Esophagus squamous epithelium (tissue), 5 donors: ENCODE measurements around the gene TACSTD2. TPM values are rescaled to one million over a fixed set of nuclear protein-coding genes. Genes with fewer than 3 reads are reported as not detected.

ENCODE experiments used
- DNase-seq: peaks from one replicate; lab custom pipeline; 2025; lab: John Stamatoyannopoulos, UW
- H3K27ac ChIP-seq, 4 donors: fragments of 200-600 bp; sonication (generic); one replicate each; pipeline ENCODE4 v1.5.1; 2016 to 2019; ENCODE audit warnings: mild to moderate bottlenecking in 1 of 4
- H3K27me3 ChIP-seq, 4 donors: fragments of 200-600 bp; sonication (generic); 1 replicate in 3 of 4; 2 replicates in 1 of 4; pipeline versions ENCODE4 v1.5.1 to v1.6.0; 2017 to 2021; ENCODE audit warnings: antibody characterized with exemption in 1 of 4
- H3K36me3 ChIP-seq, 3 donors: fragments of 200-600 bp; sonication (generic); one replicate each; pipeline ENCODE4 v1.5.1; 2016 to 2019
- H3K4me1 ChIP-seq, 3 donors: fragments of 200-600 bp; sonication (generic); one replicate each; pipeline ENCODE4 v1.5.1; 2017 to 2019
- H3K4me3 ChIP-seq, 4 donors: fragments of 200-600 bp; sonication (generic); 1 replicate in 3 of 4; 2 replicates in 1 of 4; pipeline ENCODE4 v1.5.1; 2016 to 2019; ENCODE audit warnings: mild to moderate bottlenecking in 2 of 4, moderate library complexity in 1 of 4
- H3K9me3 ChIP-seq, 3 donors: fragments of 200-600 bp; sonication (generic); one replicate each; pipeline ENCODE4 v1.5.1; 2016 to 2019
- CTCF ChIP-seq, 6 experiments: fragments of 450-650 bp in 4 of 6; fragments of 200-600 bp in 2 of 6; sonication (generic) in 2 of 6; IDR thresholded peaks; one replicate each; pipeline ENCODE4 v1.5.1; 2016 to 2019; ENCODE audit warnings: antibody characterized with exemption in 6 of 6, mild to moderate bottlenecking in 4 of 6, moderate library complexity in 4 of 6
- POLR2A ChIP-seq, 4 donors: fragments of 450-650 bp; IDR thresholded peaks; one replicate each; pipeline ENCODE4 v1.6.1; 2017; ENCODE audit warnings: antibody characterized with exemption in 4 of 4, mild to moderate bottlenecking in 4 of 4, moderate library complexity in 3 of 4
- WGBS, 2 donors: methylation state at CpG; one replicate each; pipeline ENCODE4 v1.1.5; 2018; 5-methylcytosine and 5-hydroxymethylcytosine counted together
- intact Hi-C: fragments of 100-400 bp; cut with DNase I; formaldehyde crosslinking; loops from one replicate; pipeline ENCODE4 v1.15.0; 2022
- total RNA-seq, 4 donors: library from RNA; depleted of rRNA; stranded (reverse); fragments of >200 nt; gene quantifications; one replicate each; pipeline ENCODE4 v1.1.0, GENCODE V29; 2016
- donor health status: DM: yes; HTN: yes; CAD: no.

Gene TACSTD2
- total RNA-seq, 4 donors from 2014 or later: 565 to 1,522 (median 625) TPM

GRCh38 chr1:58576325-58576726, 726 bp downstream of the TACSTD2 start:
- Histone ChIP-seq H3K4me3 (peak overlapping the region; percentile 69 to 89 (median 79)), H3K27ac (peak overlapping the region; percentile 93 to 99 (median 96)), H3K27me3 (peaks cover 0 to 19% (median 0%) of the 10 kb centered on the region in 4 donors), H3K9me3 (no peaks in the 10 kb centered on the region), H3K36me3 (peaks cover 0 to 8% (median 0%) of the 10 kb centered on the region in 3 donors), H3K4me1 (peaks cover 12 to 79% (median 14%) of the 10 kb centered on the region in 3 donors)
- DNase-seq: no peak
- no peak for TF ChIP-seq CTCF (IDR thresholded peaks at IDR 0.05)
- TF ChIP-seq POLR2A (IDR thresholded peaks at IDR 0.05): no peak
- intact Hi-C loops: no loop called here
- WGBS, 2 donors: 12 to 23% methylated on average over 7 to 14 of the region's 43 CpGs

- intact Hi-C loops: no loop called here
- DNase-seq: no peak
- peak overlapping the region; percentile 69 to 89 (median 79) for H3K4me3 ChIP-seq
- TF ChIP-seq POLR2A (IDR thresholded peaks at IDR 0.05) (no peak), CTCF (IDR thresholded peaks at IDR 0.05) (no peak)
- peaks cover 15 to 84% (median 20%) of the 10 kb centered on the region in 3 donors for H3K4me1 ChIP-seq
- peaks cover 0 to 19% (median 0%) of the 10 kb centered on the region in 4 donors for H3K27me3 ChIP-seq
- peak overlapping the region; percentile 93 to 99 (median 96) for H3K27ac ChIP-seq
- WGBS, 2 donors: 23 to 26% methylated on average over 27 to 32 of the region's 32 CpGs
- H3K9me3 ChIP-seq: no peaks in the 10 kb centered on the region
- H3K36me3 ChIP-seq: peaks cover 0 to 8% (median 0%) of the 10 kb centered on the region in 3 donors
Observed at GRCh38 chr1:58575551-58576324, 1.3 kb downstream of the TACSTD2 start.

GRCh38 chr1:58574816-58575215, 2.2 kb downstream of the TACSTD2 start:
- TF ChIP-seq CTCF (IDR thresholded peaks at IDR 0.05) (no peak), POLR2A (IDR thresholded peaks at IDR 0.05) (no peak)
- 36 to 60% methylated on average over 2 of the region's 2 CpGs for WGBS, 2 donors
- H3K4me3 ChIP-seq: peak overlapping the region; percentile 69 to 89 (median 79)
- H3K27ac ChIP-seq: peak overlapping the region; percentile 83 to 99 (median 95)
- intact Hi-C loops: no loop called here
- peaks cover 0 to 19% (median 0%) of the 10 kb centered on the region in 4 donors for H3K27me3 ChIP-seq
- H3K36me3 ChIP-seq: peaks cover 0 to 8% (median 0%) of the 10 kb centered on the region in 3 donors
- DNase-seq: no peak
- H3K4me1 ChIP-seq: peaks cover 18 to 84% (median 22%) of the 10 kb centered on the region in 3 donors
- no peaks in the 10 kb centered on the region for H3K9me3 ChIP-seq

GRCh38 chr1:58573705-58574591, 3.1 kb downstream of the TACSTD2 start:
- H3K27ac ChIP-seq: peak overlapping the region; percentile 83 to 99 (median 95)
- peaks cover 0 to 8% (median 0%) of the 10 kb centered on the region in 3 donors for H3K36me3 ChIP-seq
- peak overlapping the region; percentile 69 to 89 (median 79) for H3K4me3 ChIP-seq
- WGBS, 2 donors: 33 to 46% methylated on average over 4 of the region's 4 CpGs
- intact Hi-C loops: no loop called here
- peak in 2 of 4 donors; percentile 47 to 55 for TF ChIP-seq POLR2A (IDR thresholded peaks at IDR 0.05)
- TF ChIP-seq CTCF (IDR thresholded peaks at IDR 0.05): no peak
- H3K9me3 ChIP-seq: no peaks in the 10 kb centered on the region
- no peak for DNase-seq
- H3K27me3 ChIP-seq: peaks cover 0 to 19% (median 0%) of the 10 kb centered on the region in 4 donors
- H3K4me1 ChIP-seq: peaks cover 21 to 83% (median 22%) of the 10 kb centered on the region in 3 donors
